OCI-LY7 (cell line): ENCODE measurements around the gene COL3A1. TPM values are rescaled to one million over a fixed set of nuclear protein-coding genes. Genes with fewer than 3 reads are reported as not detected.

Source experiments
- BruUV-seq: library from RNA; stranded (reverse); fragments of 400-500 nt; replicated peaks from 2 replicates; lab custom pipeline; 2021; lab: Mats Ljungman, UMichigan
- CTCF ChIA-PET: fragments of 300-600 bp; sonication (Branson Sonifier 250); formaldehyde crosslinking; loops from one replicate; lab custom pipeline; 2022; ENCODE audit warnings: antibody characterized with exemption; ENCODE audit not compliant: unreplicated experiment; lab: Charles Lee
- POLR2A ChIA-PET: fragments of 300-600 bp; sonication (Branson Sonifier 250); formaldehyde crosslinking; loops from one replicate; lab custom pipeline; 2022; ENCODE audit warnings: antibody characterized with exemption; lab: Charles Lee
- DNase-seq: peaks from one replicate; pipeline ENCODE4 v3.0.0-alpha.2; 2015; ENCODE audit warnings: low spot score
- H2AFZ ChIP-seq: fragments of 200-600 bp; sonication (generic), shearing (Covaris generic); 2 replicates; pipeline ENCODE4 v1.6.1; 2014; ENCODE audit warnings: mild to moderate bottlenecking, antibody characterized with exemption, low read length, moderate library complexity
- H3K27ac ChIP-seq: fragments of 200-600 bp; sonication (generic); 2 replicates; pipeline ENCODE4 v1.5.1; 2014; ENCODE audit warnings: mixed run types, low read depth, mild to moderate bottlenecking, moderate library complexity, low read length, inconsistent platforms; ENCODE audit not compliant: poor library complexity, severe bottlenecking
- H3K36me3 ChIP-seq: fragments of 200-600 bp; sonication (generic); 2 replicates; pipeline ENCODE4 v1.6.1; 2014; ENCODE audit warnings: mild to moderate bottlenecking, antibody characterized with exemption, low read length, moderate library complexity, mixed read lengths; ENCODE audit not compliant: insufficient read depth
- H3K4me1 ChIP-seq: fragments of 200-600 bp; sonication (generic); 2 replicates; pipeline ENCODE4 v1.5.1; 2014; ENCODE audit warnings: mild to moderate bottlenecking, low read length; ENCODE audit not compliant: insufficient read depth, poor library complexity, severe bottlenecking
- H3K4me2 ChIP-seq: fragments of 200-600 bp; sonication (generic); 2 replicates; pipeline ENCODE4 v1.6.1; 2014; ENCODE audit warnings: mild to moderate bottlenecking, low read length
- H3K4me3 ChIP-seq: fragments of 200-600 bp; sonication (generic); 2 replicates; pipeline ENCODE4 v1.5.1; 2014; ENCODE audit warnings: mild to moderate bottlenecking, low read depth, low read length; ENCODE audit not compliant: poor library complexity, severe bottlenecking
- H3K79me2 ChIP-seq: fragments of 200-600 bp; sonication (generic); 2 replicates; pipeline ENCODE4 v1.6.1; 2016; ENCODE audit warnings: low read depth, mild to moderate bottlenecking, low read length, moderate library complexity, mixed read lengths; ENCODE audit not compliant: insufficient read depth
- H3K9me2 ChIP-seq: fragments of 200-600 bp; sonication (generic); 2 replicates; pipeline ENCODE4 v1.6.1; 2016; ENCODE audit warnings: mild to moderate bottlenecking, low read length, mixed read lengths; ENCODE audit not compliant: insufficient read depth
- H3K9me3 ChIP-seq: fragments of 200-600 bp; sonication (generic); 2 replicates; pipeline ENCODE4 v1.6.1; 2014; ENCODE audit warnings: mild to moderate bottlenecking, mixed run types, low read length, mixed read lengths
- H4K20me1 ChIP-seq: fragments of 200-600 bp; sonication (generic); 2 replicates; pipeline ENCODE4 v1.6.1; 2014; ENCODE audit warnings: mild to moderate bottlenecking, antibody characterized with exemption, low read length, moderate library complexity, mixed read lengths; ENCODE audit not compliant: insufficient read depth
- CTCF ChIP-seq: fragments of 200-600 bp; sonication (generic); conservative IDR thresholded peaks from 2 replicates; pipeline ENCODE4 v1.5.1; 2014; ENCODE audit warnings: mild to moderate bottlenecking, antibody characterized with exemption, low read length, moderate library complexity, mixed read lengths
- EZH2phosphoT487 ChIP-seq: fragments of 200-600 bp; sonication (generic); IDR thresholded peaks from 2 replicates; pipeline ENCODE4 v1.6.1; 2018; ENCODE audit warnings: low read depth, borderline replicate concordance, mild to moderate bottlenecking, mixed run types, antibody characterized with exemption, low read length, moderate library complexity, mixed read lengths
- intact Hi-C: fragments of 100-400 bp; cut with micrococcal nuclease; formaldehyde crosslinking; loops from one replicate; pipeline ENCODE4 v1.10.0; 2022; ENCODE audit not compliant: unreplicated experiment
- total RNA-seq, 2 experiments: library from RNA; depleted of rRNA in 1 of 2; stranded (reverse); fragments of >200 nt in 1 of 2; shearing (Covaris generic) in 1 of 2; gene quantifications; 2 replicates each; pipeline ENCODE4 v1.2.3, GENCODE V29; 2014 to 2022

Gene COL3A1
- total RNA-seq, 2 experiments from 2014 or later = not detected

GRCh38 chr2:188979187-188980114 is 5.3 kb downstream of the COL3A1 start:
- H3K4me2 ChIP-seq = no peak overlapping the region
- intact Hi-C loops = loop anchor here (10.0 kb wide), 1 partner anchor 435 kb away; no protein-coding TSS in a partner anchor

GRCh38 chr2:188983427-188984064 is 9.4 kb downstream of the COL3A1 start:
- H3K36me3 ChIP-seq = no peaks in the 10 kb centered on the region
- no peaks in the 10 kb centered on the region for H4K20me1 ChIP-seq
- ChIA-PET POLR2A (interaction anchor here (0.6 to 0.7 kb wide), 2 partner anchors 42 to 458 kb away, joined by 3 read pairs; no protein-coding TSS in a partner anchor), CTCF (no interaction called here)
- no TSS peak for BruUV-seq
- no peak overlapping the region for H3K27ac ChIP-seq
- no peak overlapping the region for H3K4me3 ChIP-seq
- no peaks in the 10 kb centered on the region for H3K4me1 ChIP-seq
- H3K9me3 ChIP-seq = no peaks in the 10 kb centered on the region
- H3K4me2 ChIP-seq = no peak overlapping the region
- H2AFZ ChIP-seq = no peak overlapping the region
- no peaks in the 10 kb centered on the region for H3K79me2 ChIP-seq
- intact Hi-C loops = loop anchor here (10.0 kb wide), 1 partner anchor 431 kb away; no protein-coding TSS in a partner anchor
- TF ChIP-seq EZH2phosphoT487 (no peak), CTCF (peak; percentile 56)
- DNase-seq = peak; percentile 3
- H3K9me2 ChIP-seq = no peaks in the 10 kb centered on the region

More at GRCh38 chr2:188979187-188980114, 5.3 kb downstream of the COL3A1 start:
- no peaks in the 10 kb centered on the region for H3K4me1 ChIP-seq
- no peaks in the 10 kb centered on the region for H4K20me1 ChIP-seq
- DNase-seq = no peak
- BruUV-seq = no TSS peak
- TF ChIP-seq CTCF (no peak), EZH2phosphoT487 (no peak)
- no peaks in the 10 kb centered on the region for H3K9me3 ChIP-seq
- H3K4me3 ChIP-seq = no peak overlapping the region
- no peak overlapping the region for H2AFZ ChIP-seq
- no peak overlapping the region for H3K27ac ChIP-seq
- no peaks in the 10 kb centered on the region for H3K36me3 ChIP-seq
- ChIA-PET CTCF (no interaction called here), POLR2A (interaction anchor here (0.6 to 0.7 kb wide), 3 partner anchors 72 to 926 kb away, joined by 3 to 4 read pairs (median 3); no protein-coding TSS in a partner anchor)
- H3K79me2 ChIP-seq = no peaks in the 10 kb centered on the region
- H3K9me2 ChIP-seq = no peaks in the 10 kb centered on the region
